Epithelial cell of prostate (primary cell): ENCODE data around the gene PATE1.

Source experiments
- DNase-seq: peaks from one replicate; pipeline ENCODE4 v3.0.0-alpha.2; 2011; ENCODE audit warnings: low read depth, low spot score
- H3K27ac ChIP-seq: fragments of 450-650 bp; 2 replicates; pipeline ENCODE4 v1.5.1; 2017; ENCODE audit warnings: mild to moderate bottlenecking

The PATE1 gene

GRCh38 chr11:125784678-125785077, 38.6 kb downstream of the PATE1 start:
- DNase-seq = no peak
- no peak overlapping the region for H3K27ac ChIP-seq

GRCh38 chr11:125787827-125788226, 41.7 kb downstream of the PATE1 start, which contains the start of gene PATE3:
TSS of gene PATE3 (plus strand) at chr11:125788127. CDS start at chr11:125788152, 25 bp downstream.
- H3K27ac ChIP-seq = no peak within 1 kb of the TSS
- DNase-seq = no peak

- no peak overlapping the region for H3K27ac ChIP-seq
- DNase-seq = no peak
Measured at GRCh38 chr11:125790825-125791224, 44.7 kb downstream of the PATE1 start.

GRCh38 chr11:125797641-125798040, 51.6 kb downstream of the PATE1 start:
- DNase-seq = no peak
- H3K27ac ChIP-seq = no peak overlapping the region
